Thyroid gland (tissue), 4 donors: ENCODE data around the gene MTIF2. TPM values are rescaled to one million over a fixed set of nuclear protein-coding genes. Genes with fewer than 3 reads are reported as not detected.
"Not testable (repeated sequence)": the region's sequence is repeated elsewhere in the genome, so short reads cannot be mapped to it uniquely, and the experiment has no call there.

ENCODE experiments used
- DNase-seq, 2 donors: peaks; one replicate each; pipeline ENCODE4 v3.0.0-alpha.2; 2019
- H3K27ac ChIP-seq, 3 donors: fragments of 200-600 bp; sonication (generic); 1 replicate in 2 of 3; 2 replicates in 1 of 3; pipeline ENCODE4 v1.5.1; 2016 to 2019; ENCODE audit warnings: mild to moderate bottlenecking in 1 of 3, moderate library complexity in 1 of 3
- H3K27me3 ChIP-seq: fragments of 200-600 bp; sonication (generic); one replicate; pipeline ENCODE4 v1.5.1; 2019
- H3K36me3 ChIP-seq, 2 donors: fragments of 200-600 bp; sonication (generic); one replicate each; pipeline ENCODE4 v1.5.1; 2016 to 2019
- H3K4me1 ChIP-seq, 2 donors: fragments of 200-600 bp; sonication (generic); one replicate each; pipeline ENCODE4 v1.5.1; 2017 to 2019
- H3K4me3 ChIP-seq, 3 donors: fragments of 200-600 bp; sonication (generic); replicated peaks in 1 of 3; 1 replicate in 2 of 3; 2 replicates in 1 of 3; pipeline ENCODE4 v1.5.1; 2016; ENCODE audit warnings: mild to moderate bottlenecking in 1 of 3
- H3K9me3 ChIP-seq: fragments of 200-600 bp; sonication (generic); one replicate; pipeline ENCODE4 v1.5.1; 2017
- CTCF ChIP-seq, 6 experiments: fragments of 200-600 bp in 3 of 6; fragments of 450-650 bp in 3 of 6; sonication (generic) in 3 of 6; IDR thresholded peaks; one replicate each; pipeline ENCODE4 v1.5.1; 2016 to 2019; ENCODE audit warnings: antibody characterized with exemption in 6 of 6, mild to moderate bottlenecking in 2 of 6, inconsistent platforms in 1 of 6, moderate library complexity in 1 of 6
- POLR2A ChIP-seq, 2 donors: fragments of 450-650 bp; IDR thresholded peaks; one replicate each; pipeline ENCODE4 v1.6.1; 2017; ENCODE audit warnings: antibody characterized with exemption in 2 of 2, mild to moderate bottlenecking in 2 of 2, moderate library complexity in 1 of 2
- WGBS, 2 donors: methylation state at CpG; one replicate each; pipeline ENCODE4 v1.1.5; 2017; 5-methylcytosine and 5-hydroxymethylcytosine counted together
- intact Hi-C: fragments of 100-400 bp; cut with DNase I; formaldehyde crosslinking; loops from one replicate; pipeline ENCODE4 v1.15.1; 2023
- total RNA-seq, 4 donors: library from RNA; depleted of rRNA; stranded (reverse); fragments of >200 nt; gene quantifications; one replicate each; pipeline ENCODE4 v1.2.3, GENCODE V29; 2016

MTIF2 gene
- total RNA-seq, 4 donors from 2014 or later, result 19.6 to 33.5 (median 27.8) TPM

- no peak for DNase-seq
- TF ChIP-seq CTCF (IDR thresholded peaks at IDR 0.05), result no peak
- TF ChIP-seq POLR2A (IDR thresholded peaks at IDR 0.05), result no peak
- H3K9me3 ChIP-seq, result no peaks in the 10 kb centered on the region
- no peaks in the 10 kb centered on the region for H3K4me1 ChIP-seq
- WGBS, 2 donors, result 77 to 81% methylated on average over 5 of the region's 5 CpGs
- no peaks in the 10 kb centered on the region for H3K27me3 ChIP-seq
- intact Hi-C loops, result no loop called here
- no peak overlapping the region for H3K27ac ChIP-seq
- peaks cover 12 to 23% of the 10 kb centered on the region in 2 donors for H3K36me3 ChIP-seq
- H3K4me3 ChIP-seq, result no peak overlapping the region
Measured at GRCh38 chr2:55247025-55247424, 22.0 kb downstream of the MTIF2 start.

GRCh38 chr2:55245411-55245810 is 23.6 kb downstream of the MTIF2 start:
- DNase-seq, result no peak
- Histone ChIP-seq H3K36me3 (peaks cover 12 to 23% of the 10 kb centered on the region in 2 donors), H3K9me3 (no peaks in the 10 kb centered on the region), H3K4me3 (no peak overlapping the region), H3K27ac (no peak overlapping the region), H3K27me3 (no peaks in the 10 kb centered on the region), H3K4me1 (no peaks in the 10 kb centered on the region)
- TF ChIP-seq POLR2A (IDR thresholded peaks at IDR 0.05) (no peak), CTCF (IDR thresholded peaks at IDR 0.05) (no peak)
- intact Hi-C loops, result no loop called here
- WGBS, 2 donors, result 91 to 93% methylated on average over 5 of the region's 5 CpGs

- no peak overlapping the region for H3K27ac ChIP-seq
- H3K4me3 ChIP-seq, result no peak overlapping the region
- no peak for TF ChIP-seq POLR2A (IDR thresholded peaks at IDR 0.05)
- TF ChIP-seq CTCF (IDR thresholded peaks at IDR 0.05), result no peak
- no peak for DNase-seq
- intact Hi-C loops, result no loop called here
- peaks cover 20 to 28% of the 10 kb centered on the region in 2 donors for H3K36me3 ChIP-seq
- WGBS, 2 donors, result 78 to 79% methylated on average over 1 of the region's 1 CpG
- no peaks in the 10 kb centered on the region for H3K4me1 ChIP-seq
- no peaks in the 10 kb centered on the region for H3K27me3 ChIP-seq
- no peaks in the 10 kb centered on the region for H3K9me3 ChIP-seq
Measured at GRCh38 chr2:55242617-55243016, 26.4 kb downstream of the MTIF2 start.

- H3K36me3 ChIP-seq, result peaks cover 25 to 28% of the 10 kb centered on the region in 2 donors
- H3K9me3 ChIP-seq, H3K4me1 ChIP-seq, DNase-seq, intact Hi-C loops, H3K27me3 ChIP-seq, H3K4me3 ChIP-seq, H3K27ac ChIP-seq: not testable (repeated sequence)
- WGBS, 2 donors, result 87 to 93% methylated on average over 8 of the region's 8 CpGs
Measured at GRCh38 chr2:55241582-55241981, 27.4 kb downstream of the MTIF2 start.

- WGBS, 2 donors, result 80% methylated on average over 4 of the region's 4 CpGs
- intact Hi-C loops, result no loop called here
- Histone ChIP-seq H3K36me3 (peaks cover 33 to 37% of the 10 kb centered on the region in 2 donors), H3K27me3 (no peaks in the 10 kb centered on the region), H3K4me1 (peaks cover 0 to 1% of the 10 kb centered on the region in 2 donors), H3K9me3 (no peaks in the 10 kb centered on the region), H3K27ac (no peak overlapping the region), H3K4me3 (no peak overlapping the region)
- DNase-seq, result no peak
- no peak for TF ChIP-seq CTCF (IDR thresholded peaks at IDR 0.05)
- no peak for TF ChIP-seq POLR2A (IDR thresholded peaks at IDR 0.05)
Measured at GRCh38 chr2:55239656-55240222, 29.3 kb downstream of the MTIF2 start.
